ENCODE data around the gene ZBP1.

The ZBP1 gene

DNA sequence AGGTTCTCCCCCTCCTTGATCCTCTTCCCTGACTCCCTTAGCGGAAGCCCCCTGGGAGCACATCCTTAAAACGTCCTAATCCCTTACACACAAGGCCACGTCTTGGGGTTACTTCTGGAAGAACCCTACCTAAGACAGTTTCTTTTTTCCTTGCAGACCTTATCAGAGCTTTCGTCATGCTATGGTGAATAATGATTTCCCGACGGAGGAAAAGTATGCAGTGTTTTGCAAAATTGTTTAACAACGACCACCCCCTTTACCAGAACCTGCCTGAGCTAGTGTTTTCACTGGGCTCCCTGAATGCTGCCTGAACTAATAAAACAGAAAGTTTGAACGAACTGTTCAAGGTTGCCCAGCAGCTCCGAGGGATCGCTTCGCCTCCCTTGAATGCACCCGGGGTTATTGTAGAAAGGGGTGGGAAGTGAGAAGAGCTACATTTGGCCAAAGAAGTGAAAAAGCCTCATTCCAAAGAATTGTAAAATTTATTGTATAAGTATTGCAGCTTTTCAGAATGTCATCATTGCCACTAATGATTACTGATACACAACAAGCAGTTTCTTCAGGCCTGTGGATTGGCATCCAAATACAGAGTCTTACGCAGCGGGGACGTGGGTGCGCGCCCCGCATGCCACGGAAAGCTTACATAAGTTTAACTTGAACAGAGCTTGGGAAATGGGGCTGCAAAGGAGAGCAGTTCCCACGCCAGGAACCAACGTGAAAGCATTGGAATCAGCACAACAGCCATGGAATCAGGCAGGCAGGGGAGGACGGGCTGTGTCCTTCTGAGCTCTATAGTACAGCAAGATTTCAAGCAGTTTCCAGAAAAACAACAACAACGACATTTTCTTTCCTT lies 27.9 kb upstream of the ZBP1 start:
- Histone ChIP-seq H3K27ac (ENCODE audit: low read depth, low read length) (no peak overlapping the region), H3K18ac (ENCODE audit: low read length) (no peak overlapping the region), H2AK5ac (ENCODE audit: low read length) (no peak overlapping the region), H3K9me3 (ENCODE audit: insufficient read depth, low read depth, low read length) (peaks cover 4% of the 10 kb centered on the region), H2BK5ac (ENCODE audit: low read depth, low read length, poor library complexity) (no peak overlapping the region), H4K12ac (ENCODE audit: low read depth, low read length) (no peak overlapping the region), H4K8ac (ENCODE audit: low read depth, low read length) (no peak overlapping the region), H3K27me3 (ENCODE audit: insufficient read depth, low read length) (no peaks in the 10 kb centered on the region), H2AFZ (ENCODE audit: insufficient read depth, low read length, poor library complexity) (no peak overlapping the region), H3K79me1 (ENCODE audit: low read length) (no peaks in the 10 kb centered on the region), H3K14ac (ENCODE audit: low read length) (no peak overlapping the region), H3K4ac (ENCODE audit: low read depth, low read length) (no peak overlapping the region), H3K4me2 (ENCODE audit: low read length) (no peak overlapping the region), H3K23ac (ENCODE audit: low read length) (no peak overlapping the region), H3K9ac (ENCODE audit: low read length) (no peak overlapping the region), H4K91ac (ENCODE audit: low read depth, low read length) (no peak overlapping the region), H3K36me3 (ENCODE audit: control insufficient read depth in 1 of 2, insufficient read depth in 2 of 2, low read length in 2 of 2) (peaks cover 31 to 36% of the 10 kb centered on the region in 2 experiments), H3K4me3 (ENCODE audit: low read depth, low read length) (no peak overlapping the region), H3K79me2 (ENCODE audit: control insufficient read depth, insufficient read depth, low read length, poor library complexity) (no peaks in the 10 kb centered on the region), H2BK12ac (ENCODE audit: low read length) (no peak overlapping the region), H3K4me1 (ENCODE audit: control insufficient read depth in 1 of 2, insufficient read depth in 2 of 2, low read length in 2 of 2) (no peaks in the 10 kb centered on the region), H2BK120ac (ENCODE audit: insufficient read depth, low read length, poor library complexity) (no peak overlapping the region)
- no CpG with 5 or more reads among the region's 23 CpGs for WGBS (ENCODE audit: extremely low coverage, insufficient coverage, insufficient read length)
- no peak for DNase-seq

DNA sequence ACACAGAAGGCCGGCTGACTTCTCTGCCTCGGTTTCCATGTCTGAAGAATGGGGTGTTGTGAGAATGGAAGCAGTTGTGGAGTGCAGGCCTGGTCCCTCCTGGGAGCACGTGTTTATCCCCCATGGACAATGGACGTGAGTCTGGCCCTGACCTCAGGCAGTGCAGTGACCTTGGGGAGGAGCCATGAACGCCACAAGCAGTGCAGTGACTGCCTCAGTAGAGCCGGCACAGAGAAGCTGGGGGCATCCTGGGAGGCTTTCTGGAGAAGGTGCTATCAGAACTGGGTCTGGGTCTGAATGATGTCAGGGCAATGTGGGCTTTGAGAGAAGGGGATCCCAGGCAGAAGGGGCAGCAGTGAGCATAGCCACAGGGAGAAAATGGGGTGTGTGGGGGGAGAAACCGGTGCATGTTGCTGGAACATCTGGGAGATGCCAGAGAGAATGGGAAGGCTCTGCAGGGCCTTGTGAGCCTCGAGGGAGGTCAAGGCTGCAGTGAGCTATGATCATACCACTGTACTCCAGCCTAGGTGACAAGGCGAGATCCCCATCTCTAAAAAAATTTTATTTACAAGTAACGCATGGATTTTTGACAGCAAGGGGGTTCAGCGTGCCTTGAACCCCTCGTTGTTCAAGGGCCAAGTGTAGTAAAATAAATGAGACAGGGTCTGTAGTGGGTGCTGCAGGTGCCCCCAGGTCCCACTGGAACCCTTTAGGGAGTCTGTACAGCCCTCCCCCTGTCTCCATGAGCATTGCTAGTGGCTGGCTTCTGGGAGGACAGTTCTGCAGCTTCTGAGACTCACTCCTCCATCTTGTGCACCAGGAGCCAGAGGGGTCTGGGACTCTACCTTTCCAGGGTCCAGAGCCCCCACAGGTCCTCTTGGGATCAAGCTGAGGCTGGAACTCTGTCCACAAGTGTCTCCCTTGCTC lies 27.0 kb upstream of the ZBP1 start:
- H3K27me3 ChIP-seq (ENCODE audit: insufficient read depth, low read length): no peaks in the 10 kb centered on the region
- H2AK5ac ChIP-seq (ENCODE audit: low read length): no peak overlapping the region
- no peaks in the 10 kb centered on the region for H3K79me1 ChIP-seq (ENCODE audit: low read length)
- no peak for DNase-seq
- no peak overlapping the region for H3K14ac ChIP-seq (ENCODE audit: low read length)
- no peak overlapping the region for H3K4me3 ChIP-seq (ENCODE audit: low read depth, low read length)
- no CpG with 5 or more reads among the region's 12 CpGs for WGBS (ENCODE audit: extremely low coverage, insufficient coverage, insufficient read length)
- no peak overlapping the region for H3K4me2 ChIP-seq (ENCODE audit: low read length)
- no peak overlapping the region for H3K9ac ChIP-seq (ENCODE audit: low read length)
- H3K18ac ChIP-seq (ENCODE audit: low read length): no peak overlapping the region
- H3K36me3 ChIP-seq (ENCODE audit: control insufficient read depth in 1 of 2, insufficient read depth in 2 of 2, low read length in 2 of 2): peaks cover 22 to 28% of the 10 kb centered on the region in 2 experiments
- no peak overlapping the region for H3K23ac ChIP-seq (ENCODE audit: low read length)
- H3K79me2 ChIP-seq (ENCODE audit: control insufficient read depth, insufficient read depth, low read length, poor library complexity): no peaks in the 10 kb centered on the region
- no peaks in the 10 kb centered on the region for H3K4me1 ChIP-seq (ENCODE audit: control insufficient read depth in 1 of 2, insufficient read depth in 2 of 2, low read length in 2 of 2)
- H2BK120ac ChIP-seq (ENCODE audit: insufficient read depth, low read length, poor library complexity): no peak overlapping the region
- H4K12ac ChIP-seq (ENCODE audit: low read depth, low read length): no peak overlapping the region
- H3K4ac ChIP-seq (ENCODE audit: low read depth, low read length): no peak overlapping the region
- no peak overlapping the region for H3K27ac ChIP-seq (ENCODE audit: low read depth, low read length)
- no peak overlapping the region for H4K91ac ChIP-seq (ENCODE audit: low read depth, low read length)
- peaks cover 4% of the 10 kb centered on the region for H3K9me3 ChIP-seq (ENCODE audit: insufficient read depth, low read depth, low read length)
- H2BK12ac ChIP-seq (ENCODE audit: low read length): no peak overlapping the region
- no peak overlapping the region for H2BK5ac ChIP-seq (ENCODE audit: low read depth, low read length, poor library complexity)
- no peak overlapping the region for H4K8ac ChIP-seq (ENCODE audit: low read depth, low read length)
- no peak overlapping the region for H2AFZ ChIP-seq (ENCODE audit: insufficient read depth, low read length, poor library complexity)

DNA sequence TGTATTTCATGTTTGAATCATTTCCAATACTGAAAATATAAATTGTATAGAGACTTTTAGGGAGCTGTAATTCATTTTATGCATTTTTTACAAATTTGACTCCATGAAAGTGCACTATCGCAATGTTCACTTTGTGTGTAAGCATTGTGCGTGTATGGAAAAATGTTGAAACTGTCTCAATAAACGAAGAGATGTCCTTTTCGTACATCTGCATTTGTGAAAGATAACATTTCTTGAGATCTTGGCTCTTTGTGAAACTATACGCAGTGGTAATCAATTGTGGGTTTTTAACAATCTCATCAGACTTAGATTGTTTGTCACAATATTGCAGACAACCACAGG lies 18.6 kb upstream of the ZBP1 start:
- no peak overlapping the region for H3K4me3 ChIP-seq (ENCODE audit: low read depth, low read length)
- H3K4ac ChIP-seq (ENCODE audit: low read depth, low read length): no peak overlapping the region
- H2BK12ac ChIP-seq (ENCODE audit: low read length): no peak overlapping the region
- no peak overlapping the region for H2BK5ac ChIP-seq (ENCODE audit: low read depth, low read length, poor library complexity)
- no peaks in the 10 kb centered on the region for H3K79me2 ChIP-seq (ENCODE audit: control insufficient read depth, insufficient read depth, low read length, poor library complexity)
- no peak overlapping the region for H3K4me2 ChIP-seq (ENCODE audit: low read length)
- H3K14ac ChIP-seq (ENCODE audit: low read length): no peak overlapping the region
- no peaks in the 10 kb centered on the region for H3K27me3 ChIP-seq (ENCODE audit: insufficient read depth, low read length)
- H4K91ac ChIP-seq (ENCODE audit: low read depth, low read length): no peak overlapping the region
- WGBS (ENCODE audit: extremely low coverage, insufficient coverage, insufficient read length): no CpG with 5 or more reads among the region's 5 CpGs
- H3K4me1 ChIP-seq (ENCODE audit: control insufficient read depth in 1 of 2, insufficient read depth in 2 of 2, low read length in 2 of 2): no peaks in the 10 kb centered on the region
- H3K36me3 ChIP-seq (ENCODE audit: control insufficient read depth in 1 of 2, insufficient read depth in 2 of 2, low read length in 2 of 2): no peaks in the 10 kb centered on the region
- H3K9me3 ChIP-seq (ENCODE audit: insufficient read depth, low read depth, low read length): peaks cover 2% of the 10 kb centered on the region
- no peak overlapping the region for H2AK5ac ChIP-seq (ENCODE audit: low read length)
- H2BK120ac ChIP-seq (ENCODE audit: insufficient read depth, low read length, poor library complexity): no peak overlapping the region
- no peaks in the 10 kb centered on the region for H3K79me1 ChIP-seq (ENCODE audit: low read length)
- H4K12ac ChIP-seq (ENCODE audit: low read depth, low read length): no peak overlapping the region
- no peak overlapping the region for H3K23ac ChIP-seq (ENCODE audit: low read length)
- H4K8ac ChIP-seq (ENCODE audit: low read depth, low read length): no peak overlapping the region
- no peak overlapping the region for H3K27ac ChIP-seq (ENCODE audit: low read depth, low read length)
- no peak overlapping the region for H2AFZ ChIP-seq (ENCODE audit: insufficient read depth, low read length, poor library complexity)
- no peak overlapping the region for H3K18ac ChIP-seq (ENCODE audit: low read length)
- no peak for DNase-seq
- H3K9ac ChIP-seq (ENCODE audit: low read length): no peak overlapping the region

DNA sequence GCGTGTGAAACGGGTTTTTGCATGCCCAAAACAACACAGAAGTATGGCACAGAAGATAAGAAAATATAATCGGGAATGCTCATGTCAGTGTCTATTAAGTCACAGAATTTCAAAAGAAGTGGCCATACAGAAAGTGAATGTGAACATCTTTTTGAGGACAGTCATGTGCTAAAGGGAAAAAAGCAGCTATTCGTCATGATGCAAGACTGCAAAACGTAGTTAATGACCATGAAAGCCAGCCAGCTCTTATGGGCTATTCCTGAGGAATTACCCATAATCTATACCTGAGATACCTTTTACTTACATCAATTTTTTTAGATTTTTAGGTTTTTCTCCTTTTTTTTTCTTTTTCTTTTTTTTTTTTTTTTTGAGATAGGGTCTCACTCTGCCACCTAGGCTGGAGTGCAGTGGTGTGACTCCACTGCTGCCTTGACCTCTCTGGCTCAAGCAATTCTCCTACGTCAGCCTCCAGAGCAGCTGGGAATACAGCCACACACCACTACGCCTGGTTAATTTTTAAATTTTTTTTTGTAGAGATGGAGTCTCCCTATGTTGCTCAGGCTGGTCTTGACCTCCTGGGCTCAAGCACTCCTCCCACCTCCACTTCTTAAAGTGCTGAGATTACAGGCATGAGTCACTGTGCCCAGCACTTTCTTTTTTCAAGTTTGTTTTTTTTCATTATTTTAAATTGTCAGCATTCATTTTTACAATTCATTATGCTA lies 18.1 kb upstream of the ZBP1 start:
- Histone ChIP-seq H3K23ac (ENCODE audit: low read length) (no peak overlapping the region), H3K4me2 (ENCODE audit: low read length) (no peak overlapping the region), H2BK12ac (ENCODE audit: low read length) (no peak overlapping the region), H2BK120ac (ENCODE audit: insufficient read depth, low read length, poor library complexity) (no peak overlapping the region), H4K12ac (ENCODE audit: low read depth, low read length) (no peak overlapping the region), H3K27ac (ENCODE audit: low read depth, low read length) (no peak overlapping the region), H3K79me1 (ENCODE audit: low read length) (no peaks in the 10 kb centered on the region), H3K18ac (ENCODE audit: low read length) (no peak overlapping the region), H4K8ac (ENCODE audit: low read depth, low read length) (no peak overlapping the region), H2BK5ac (ENCODE audit: low read depth, low read length, poor library complexity) (no peak overlapping the region), H3K14ac (ENCODE audit: low read length) (no peak overlapping the region), H2AK5ac (ENCODE audit: low read length) (no peak overlapping the region), H3K4ac (ENCODE audit: low read depth, low read length) (no peak overlapping the region), H3K27me3 (ENCODE audit: insufficient read depth, low read length) (no peaks in the 10 kb centered on the region), H3K9me3 (ENCODE audit: insufficient read depth, low read depth, low read length) (no peaks in the 10 kb centered on the region), H3K36me3 (ENCODE audit: control insufficient read depth in 1 of 2, insufficient read depth in 2 of 2, low read length in 2 of 2) (no peaks in the 10 kb centered on the region), H2AFZ (ENCODE audit: insufficient read depth, low read length, poor library complexity) (no peak overlapping the region), H3K9ac (ENCODE audit: low read length) (no peak overlapping the region), H4K91ac (ENCODE audit: low read depth, low read length) (no peak overlapping the region), H3K79me2 (ENCODE audit: control insufficient read depth, insufficient read depth, low read length, poor library complexity) (no peaks in the 10 kb centered on the region), H3K4me3 (ENCODE audit: low read depth, low read length) (no peak overlapping the region), H3K4me1 (ENCODE audit: control insufficient read depth in 1 of 2, insufficient read depth in 2 of 2, low read length in 2 of 2) (no peaks in the 10 kb centered on the region)
- no CpG with 5 or more reads among the region's 7 CpGs for WGBS (ENCODE audit: extremely low coverage, insufficient coverage, insufficient read length)
- DNase-seq: peak in 1 of 2 donors; percentile 28

Data from trophoblast cell (in vitro differentiated cells and primary cell).